Ovary (tissue), 3 donors: ENCODE results near the gene C17orf113.

Experiments
- EP300 ChIP-seq: sonication (generic); formaldehyde crosslinking; IDR thresholded peaks from one replicate; pipeline ENCODE4 v1.6.1; 2017; ENCODE audit warnings: antibody characterized with exemption
- POLR2A ChIP-seq: fragments of 450-650 bp; IDR thresholded peaks from one replicate; pipeline ENCODE4 v1.6.1; 2017; ENCODE audit warnings: antibody characterized with exemption, mild to moderate bottlenecking, moderate library complexity
- TF ChIP-seq, protein P1 (sequence below), 3 donors: fragments of 450-650 bp in 2 of 3; fragments of 200-600 bp in 1 of 3; IDR thresholded peaks; one replicate each; pipeline versions ENCODE4 v1.5.1 to v1.8.0; 2016 to 2022; ENCODE audit warnings: antibody characterized with exemption in 3 of 3, mild to moderate bottlenecking in 1 of 3
- donor health status: DM: no; HTN: no; CAD: no.

DNA sequence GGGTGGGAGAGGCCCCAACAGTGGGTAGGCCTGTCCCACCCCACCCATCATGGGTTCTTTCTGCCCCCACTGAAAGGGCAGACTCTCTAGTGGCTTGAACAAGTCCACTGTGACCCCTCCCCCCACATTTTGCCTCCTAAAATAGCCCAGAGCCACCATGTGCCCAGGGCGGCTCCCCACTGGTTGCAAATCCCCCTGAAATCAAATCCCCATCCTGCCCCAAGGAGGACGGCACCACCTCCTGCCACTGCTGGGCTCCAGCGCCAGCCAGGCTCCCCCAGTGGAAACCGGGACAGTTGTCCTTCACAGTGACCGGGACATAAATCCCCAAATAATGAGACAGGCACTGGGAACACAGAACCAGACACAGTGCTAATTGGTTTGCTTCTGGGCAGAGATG lies 27.4 kb upstream of the C17orf113 start:
- TF ChIP-seq, protein P1, sequence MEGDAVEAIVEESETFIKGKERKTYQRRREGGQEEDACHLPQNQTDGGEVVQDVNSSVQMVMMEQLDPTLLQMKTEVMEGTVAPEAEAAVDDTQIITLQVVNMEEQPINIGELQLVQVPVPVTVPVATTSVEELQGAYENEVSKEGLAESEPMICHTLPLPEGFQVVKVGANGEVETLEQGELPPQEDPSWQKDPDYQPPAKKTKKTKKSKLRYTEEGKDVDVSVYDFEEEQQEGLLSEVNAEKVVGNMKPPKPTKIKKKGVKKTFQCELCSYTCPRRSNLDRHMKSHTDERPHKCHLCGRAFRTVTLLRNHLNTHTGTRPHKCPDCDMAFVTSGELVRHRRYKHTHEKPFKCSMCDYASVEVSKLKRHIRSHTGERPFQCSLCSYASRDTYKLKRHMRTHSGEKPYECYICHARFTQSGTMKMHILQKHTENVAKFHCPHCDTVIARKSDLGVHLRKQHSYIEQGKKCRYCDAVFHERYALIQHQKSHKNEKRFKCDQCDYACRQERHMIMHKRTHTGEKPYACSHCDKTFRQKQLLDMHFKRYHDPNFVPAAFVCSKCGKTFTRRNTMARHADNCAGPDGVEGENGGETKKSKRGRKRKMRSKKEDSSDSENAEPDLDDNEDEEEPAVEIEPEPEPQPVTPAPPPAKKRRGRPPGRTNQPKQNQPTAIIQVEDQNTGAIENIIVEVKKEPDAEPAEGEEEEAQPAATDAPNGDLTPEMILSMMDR (IDR thresholded peaks at IDR 0.05) = no peak
- no peak for TF ChIP-seq EP300
- no peak for TF ChIP-seq POLR2A
